Transverse colon (tissue), 4 donors: ENCODE data around the gene STARD6. TPM values are rescaled to one million over a fixed set of nuclear protein-coding genes. Genes with fewer than 3 reads are reported as not detected.

Experiments
- DNase-seq: peaks from one replicate; pipeline ENCODE4 v3.0.0-alpha.2; 2019
- H3K27ac ChIP-seq, 4 donors: fragments of 200-600 bp; sonication (generic); 2 replicates each; pipeline ENCODE4 v1.5.1; 2016 to 2018; ENCODE audit warnings: inconsistent platforms in 4 of 4
- H3K27me3 ChIP-seq: fragments of 200-600 bp; sonication (generic); 2 replicates; pipeline ENCODE4 v1.5.1; 2017; ENCODE audit warnings: inconsistent platforms
- H3K36me3 ChIP-seq, 4 donors: fragments of 200-600 bp; sonication (generic); 2 replicates each; pipeline ENCODE4 v1.5.1; 2017 to 2019; ENCODE audit warnings: inconsistent platforms in 4 of 4
- H3K4me1 ChIP-seq, 4 donors: fragments of 200-600 bp; sonication (generic); 2 replicates each; pipeline ENCODE4 v1.5.1; 2017 to 2020; ENCODE audit warnings: inconsistent platforms in 4 of 4
- H3K4me3 ChIP-seq, 4 donors: fragments of 200-600 bp; sonication (generic); 1 replicate in 1 of 4; 2 replicates in 3 of 4; pipeline versions ENCODE4 v1.5.1 to v1.6.1; 2017 to 2019; ENCODE audit warnings: inconsistent platforms in 4 of 4
- H3K9me3 ChIP-seq, 2 donors: fragments of 200-600 bp; sonication (generic); 2 replicates each; pipeline ENCODE4 v1.5.1; 2017 to 2019; ENCODE audit warnings: inconsistent platforms in 2 of 2
- EP300 ChIP-seq: sonication (generic); formaldehyde crosslinking; IDR thresholded peaks from one replicate; pipeline ENCODE4 v1.6.1; 2017; ENCODE audit warnings: antibody characterized with exemption, low read depth
- POLR2A ChIP-seq: fragments of 450-650 bp; IDR thresholded peaks from one replicate; pipeline ENCODE4 v1.6.1; 2016; ENCODE audit warnings: antibody characterized with exemption, mild to moderate bottlenecking, moderate library complexity
- POLR2AphosphoS5 ChIP-seq, 3 donors: sonication (generic); formaldehyde crosslinking; IDR thresholded peaks; one replicate each; pipeline ENCODE4 v1.6.1; 2016; ENCODE audit warnings: antibody characterized with exemption in 3 of 3
- WGBS, 2 donors: methylation state at CpG; one replicate each; pipeline ENCODE4 v1.1.5; 2018; ENCODE audit warnings: low coverage in 1 of 2; 5-methylcytosine and 5-hydroxymethylcytosine counted together
- in situ Hi-C, 4 donors: fragments of 200-750 bp; cut with MboI; loops; one replicate each; pipeline versions ENCODE4 v1.15.0 to v1.15.1; 2017; ENCODE audit warnings: low sequenced_read_pairs in 3 of 4, low pct_ligation_motif_present in 1 of 4, low pct_unique_long_range_greater_than_20kb in 1 of 4
- intact Hi-C: fragments of 100-400 bp; cut with DNase I; formaldehyde crosslinking; loops from one replicate; pipeline ENCODE4 v1.15.1; 2023; ENCODE audit warnings: low total_unique reads
- total RNA-seq, 4 donors: library from RNA; depleted of rRNA; stranded (reverse); fragments of >200 nt; gene quantifications; one replicate each; pipeline ENCODE4 v1.1.0, GENCODE V29; 2016
- TF ChIP-seq, protein P1 (sequence below), 5 experiments: fragments of 200-600 bp in 3 of 5; fragments of 450-650 bp in 2 of 5; sonication (generic) in 3 of 5; IDR thresholded peaks; 1 replicate in 2 of 5; 2 replicates in 3 of 5; pipeline ENCODE4 v1.5.1; 2016 to 2017; ENCODE audit warnings: antibody characterized with exemption in 5 of 5, inconsistent platforms in 3 of 5, mild to moderate bottlenecking in 2 of 5, moderate library complexity in 1 of 5

The STARD6 gene
- total RNA-seq, 4 donors from 2014 or later, result not detected

DNA sequence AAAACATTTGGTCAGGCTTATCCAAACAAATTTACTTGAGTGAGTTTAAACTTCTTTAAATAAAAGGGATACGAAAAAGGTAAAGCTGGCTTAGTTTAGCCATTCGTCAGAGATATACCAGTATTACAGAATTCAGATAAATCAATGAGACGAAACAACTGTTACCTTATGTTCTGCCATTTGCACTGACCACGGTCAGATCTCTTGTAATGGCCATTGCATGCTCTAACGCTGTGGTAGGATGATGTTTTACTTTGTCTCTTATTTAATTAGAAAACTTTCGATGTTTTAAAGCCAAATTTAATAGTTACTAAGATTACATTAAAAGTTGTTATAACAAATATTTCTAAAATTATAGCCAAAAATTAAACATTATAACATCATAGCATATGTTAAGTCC lies 1.6 kb upstream of the STARD6 start:
- in situ Hi-C loops, result no loop called here
- intact Hi-C loops, result no loop called here
- Histone ChIP-seq H3K36me3 (no peaks in the 10 kb centered on the region), H3K9me3 (no peaks in the 10 kb centered on the region), H3K4me3 (peak overlapping the region in 1 of 4 donors; percentile 73), H3K27ac (no peak overlapping the region), H3K27me3 (no peaks in the 10 kb centered on the region), H3K4me1 (peaks cover 0 to 15% (median 8%) of the 10 kb centered on the region in 4 donors)
- WGBS, 2 donors, result 55 to 70% methylated on average over 6 of the region's 6 CpGs
- DNase-seq, result no peak
- no peak for TF ChIP-seq EP300
- no peak for TF ChIP-seq POLR2AphosphoS5 (IDR thresholded peaks at IDR 0.05)
- no peak for TF ChIP-seq POLR2A
- TF ChIP-seq, protein P1, sequence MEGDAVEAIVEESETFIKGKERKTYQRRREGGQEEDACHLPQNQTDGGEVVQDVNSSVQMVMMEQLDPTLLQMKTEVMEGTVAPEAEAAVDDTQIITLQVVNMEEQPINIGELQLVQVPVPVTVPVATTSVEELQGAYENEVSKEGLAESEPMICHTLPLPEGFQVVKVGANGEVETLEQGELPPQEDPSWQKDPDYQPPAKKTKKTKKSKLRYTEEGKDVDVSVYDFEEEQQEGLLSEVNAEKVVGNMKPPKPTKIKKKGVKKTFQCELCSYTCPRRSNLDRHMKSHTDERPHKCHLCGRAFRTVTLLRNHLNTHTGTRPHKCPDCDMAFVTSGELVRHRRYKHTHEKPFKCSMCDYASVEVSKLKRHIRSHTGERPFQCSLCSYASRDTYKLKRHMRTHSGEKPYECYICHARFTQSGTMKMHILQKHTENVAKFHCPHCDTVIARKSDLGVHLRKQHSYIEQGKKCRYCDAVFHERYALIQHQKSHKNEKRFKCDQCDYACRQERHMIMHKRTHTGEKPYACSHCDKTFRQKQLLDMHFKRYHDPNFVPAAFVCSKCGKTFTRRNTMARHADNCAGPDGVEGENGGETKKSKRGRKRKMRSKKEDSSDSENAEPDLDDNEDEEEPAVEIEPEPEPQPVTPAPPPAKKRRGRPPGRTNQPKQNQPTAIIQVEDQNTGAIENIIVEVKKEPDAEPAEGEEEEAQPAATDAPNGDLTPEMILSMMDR (IDR thresholded peaks at IDR 0.05), result no peak

DNA sequence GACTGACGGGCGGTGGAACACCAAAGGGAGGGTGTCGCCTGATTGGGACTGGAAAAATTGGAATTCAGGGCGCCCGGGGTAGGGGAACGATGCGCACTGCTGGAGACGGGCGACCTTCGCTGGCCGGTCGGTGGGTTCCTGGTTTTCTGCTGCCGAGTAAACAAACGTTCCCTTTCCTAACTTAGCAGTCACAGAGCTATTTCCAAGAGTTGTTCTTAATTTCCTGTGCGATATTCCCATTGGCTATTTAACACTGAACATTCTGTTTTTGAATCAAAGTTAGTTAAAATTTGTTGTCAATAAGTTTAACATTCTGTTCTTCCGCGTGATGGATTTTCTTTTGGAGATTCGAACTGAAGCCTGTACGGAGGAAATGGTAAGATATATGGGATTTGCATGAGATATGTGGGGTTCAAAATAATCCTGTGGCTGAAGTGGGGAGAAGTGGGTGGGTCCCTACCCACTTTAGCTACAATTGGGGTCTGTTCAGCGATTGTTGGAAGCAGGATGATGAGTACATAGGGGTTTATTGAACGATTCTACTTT lies 910 bp upstream of the STARD6 start:
- H3K9me3 ChIP-seq, result no peaks in the 10 kb centered on the region
- 1 to 3% methylated on average over 14 to 21 of the region's 21 CpGs for WGBS, 2 donors
- peak overlapping the region; percentile 73 to 95 (median 75) for H3K4me3 ChIP-seq
- intact Hi-C loops (no loop called here), in situ Hi-C loops (no loop called here)
- peaks cover 0 to 15% (median 8%) of the 10 kb centered on the region in 4 donors for H3K4me1 ChIP-seq
- no peaks in the 10 kb centered on the region for H3K36me3 ChIP-seq
- no peak for DNase-seq
- TF ChIP-seq POLR2AphosphoS5 (IDR thresholded peaks at IDR 0.05), result no peak
- H3K27ac ChIP-seq, result peak overlapping the region; percentile 69 to 77 (median 76)
- H3K27me3 ChIP-seq, result no peaks in the 10 kb centered on the region

DNA sequence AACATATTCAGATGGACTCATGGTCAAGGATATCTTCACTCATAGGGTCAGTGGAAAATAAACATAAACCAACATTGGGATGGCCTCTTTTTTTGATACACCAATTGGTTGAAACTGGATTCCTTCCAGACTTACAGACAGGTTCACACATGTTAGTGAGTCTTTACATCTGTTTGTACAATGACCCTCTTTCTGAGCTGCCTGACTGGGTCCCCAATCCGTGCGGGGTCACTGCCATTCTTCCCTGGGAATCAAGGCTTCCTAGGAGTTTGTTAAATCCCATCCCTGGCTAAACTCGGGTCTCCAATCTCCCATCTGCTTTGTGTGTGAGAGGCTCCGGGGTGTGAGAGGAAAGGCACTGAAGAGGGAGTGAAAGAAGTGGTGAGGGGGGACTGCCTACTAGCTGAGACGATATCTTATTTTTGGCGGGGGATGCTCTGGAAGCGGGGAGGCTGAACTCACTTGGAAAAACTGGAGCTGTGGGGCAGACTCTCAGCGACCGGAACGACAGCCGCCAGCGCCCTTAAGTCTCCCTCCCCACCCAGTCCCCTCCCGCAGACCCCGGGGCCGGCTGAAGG lies 487 bp downstream of the STARD6 start:
- Histone ChIP-seq H3K36me3 (no peaks in the 10 kb centered on the region), H3K4me1 (peaks cover 0 to 15% (median 8%) of the 10 kb centered on the region in 4 donors), H3K27ac (peak overlapping the region; percentile 69 to 77 (median 76)), H3K9me3 (no peaks in the 10 kb centered on the region), H3K27me3 (peaks cover 5% of the 10 kb centered on the region), H3K4me3 (peak overlapping the region; percentile 73 to 95 (median 75))
- in situ Hi-C loops, result no loop called here
- no peak for DNase-seq
- 0 to 9% methylated on average over 1 to 15 of the region's 15 CpGs for WGBS, 2 donors
- no peak for TF ChIP-seq POLR2A
- TF ChIP-seq, protein P1 (IDR thresholded peaks at IDR 0.05), result no peak
- no peak for TF ChIP-seq POLR2AphosphoS5 (IDR thresholded peaks at IDR 0.05)
- TF ChIP-seq EP300, result no peak
- intact Hi-C loops, result no loop called here

DNA sequence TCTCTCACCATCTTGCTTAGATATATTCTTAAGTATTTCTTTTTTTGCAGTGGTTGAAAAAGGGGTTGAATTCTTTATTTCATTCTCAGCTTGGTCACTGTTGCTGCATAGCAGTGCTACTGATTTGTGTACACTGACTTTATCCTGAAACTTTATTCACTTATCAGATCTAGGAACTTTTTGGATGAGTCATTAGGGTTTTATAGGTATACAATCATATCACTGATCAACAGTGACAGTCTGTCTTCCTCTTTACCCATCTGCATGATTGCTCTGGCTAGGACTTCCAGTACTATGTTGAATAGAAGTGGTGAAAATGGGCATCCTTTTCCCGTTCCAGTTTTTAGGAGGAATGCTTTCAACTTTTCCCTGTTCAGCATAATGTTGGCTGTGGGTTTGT lies 6.5 kb downstream of the STARD6 start:
- no peaks in the 10 kb centered on the region for H3K36me3 ChIP-seq
- WGBS, 2 donors, result 88 to 100% methylated on average over 1 of the region's 1 CpG
- no peaks in the 10 kb centered on the region for H3K4me1 ChIP-seq
- DNase-seq, result no peak
- no peaks in the 10 kb centered on the region for H3K9me3 ChIP-seq
- peaks cover 10% of the 10 kb centered on the region for H3K27me3 ChIP-seq
- intact Hi-C loops (no loop called here), in situ Hi-C loops (no loop called here)
- no peak overlapping the region for H3K27ac ChIP-seq
- H3K4me3 ChIP-seq, result no peak overlapping the region
- TF ChIP-seq POLR2AphosphoS5 (IDR thresholded peaks at IDR 0.05), result no peak
- TF ChIP-seq, protein P1 (IDR thresholded peaks at IDR 0.05), result no peak
- TF ChIP-seq POLR2A, result no peak
- no peak for TF ChIP-seq EP300
